NCI-H2196 treated with DMSO at 0.1 percent for 48 hours (cell line): ENCODE results near the gene NPLOC4.
A peak's percentile ranks its signal among the peaks of the same experiment; 100 is the strongest.

Experiments used
- DNase-seq: peaks from one replicate; lab custom pipeline; 2025; ENCODE audit not compliant: unreplicated experiment; lab: John Stamatoyannopoulos, UW

Gene NPLOC4

GRCh38 chr17:81549826-81550225 is 87.1 kb downstream of the NPLOC4 start:
- no peak for DNase-seq

DNA sequence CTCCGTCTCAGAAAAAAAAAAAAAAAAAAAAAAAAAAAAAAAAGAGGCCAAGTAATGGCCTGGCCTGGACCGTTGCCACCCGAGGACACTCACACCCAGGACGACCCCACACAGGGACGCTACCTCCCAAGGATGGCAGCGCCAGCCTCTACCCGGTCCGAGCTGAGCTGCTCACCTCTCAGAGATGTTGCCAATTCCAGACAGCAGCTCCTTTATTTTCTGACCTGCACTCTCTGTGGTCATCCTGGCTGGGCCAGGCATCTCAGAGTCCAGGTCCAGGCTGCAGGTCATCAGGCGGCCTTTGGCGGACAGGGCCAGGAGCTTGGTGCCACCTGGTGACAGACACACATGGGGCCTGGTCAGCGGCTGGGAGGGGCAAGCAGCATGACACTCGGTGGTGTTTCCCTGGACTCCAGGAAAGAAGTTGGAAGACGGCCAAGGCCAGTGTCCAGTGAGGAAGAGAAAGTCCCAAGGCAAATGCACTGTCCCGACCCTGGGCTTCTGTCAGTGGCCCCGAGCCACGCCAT is 87.8 kb downstream of the NPLOC4 start:
- no peak for DNase-seq

GRCh38 chr17:81547614-81547982 is 89.3 kb downstream of the NPLOC4 start:
- no peak for DNase-seq

- no peak for DNase-seq
Observed at GRCh38 chr17:81546906-81547613, 89.9 kb downstream of the NPLOC4 start.

DNA sequence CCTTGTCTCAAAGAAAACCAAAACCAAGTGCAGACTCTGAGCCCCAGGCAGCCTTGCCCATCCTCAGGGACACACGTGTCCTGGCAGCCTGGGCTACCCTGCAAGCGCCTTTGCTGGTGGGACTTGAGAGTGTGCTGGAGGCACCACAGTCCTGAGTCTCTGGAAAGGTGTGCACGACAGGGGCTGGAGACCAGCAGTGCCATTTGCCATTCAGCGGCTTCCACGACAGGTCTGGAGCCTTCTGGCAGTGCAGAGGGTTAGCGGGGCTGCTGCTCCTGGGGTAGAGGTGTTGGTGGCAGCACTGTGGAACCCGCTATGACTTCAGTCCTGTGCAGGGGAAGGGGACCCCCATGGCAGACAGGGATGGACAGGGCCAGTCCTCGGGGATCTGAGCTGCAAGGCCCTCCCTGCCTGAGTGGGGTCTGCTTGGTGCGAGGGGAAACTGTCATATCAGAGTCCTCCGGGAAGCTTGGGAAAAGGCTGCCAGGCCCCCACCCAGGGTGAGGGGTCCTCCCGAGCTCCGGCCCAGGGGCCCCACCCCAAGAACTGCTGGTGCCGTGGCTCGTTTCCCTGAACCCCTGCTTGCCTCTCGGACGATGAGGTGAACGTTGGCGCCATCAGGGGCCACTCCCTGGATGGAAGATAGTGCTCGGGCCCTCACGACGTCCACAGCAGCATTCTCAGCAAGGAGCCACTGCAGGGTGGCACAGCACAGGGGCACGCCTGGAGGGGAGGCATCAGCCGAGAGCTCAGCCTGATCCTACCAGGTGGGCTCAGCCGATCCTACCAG is 91.6 kb downstream of the NPLOC4 start:
- DNase-seq = no peak

GRCh38 chr17:81544281-81544974 is 92.5 kb downstream of the NPLOC4 start:
- no peak for DNase-seq

DNA sequence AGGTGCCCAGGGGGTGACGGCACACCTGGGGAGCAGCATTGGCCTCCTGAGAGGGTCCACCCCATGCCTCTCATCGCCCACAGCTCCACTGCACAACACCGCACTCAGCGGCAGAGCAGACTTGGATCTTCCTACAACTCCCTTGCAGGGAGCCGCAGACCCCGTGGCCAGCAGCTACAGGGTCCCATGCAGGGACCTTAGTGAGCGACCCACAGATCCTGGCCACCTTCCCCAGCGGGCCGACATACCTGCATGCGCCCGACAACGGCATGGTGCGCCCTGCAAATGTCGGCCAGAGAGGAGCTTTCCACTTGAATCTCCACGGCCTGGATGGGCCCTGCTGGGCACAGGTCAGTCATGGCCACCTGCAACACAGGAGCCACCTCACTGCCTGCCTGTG is 93.2 kb downstream of the NPLOC4 start:
- DNase-seq = no peak

DNA sequence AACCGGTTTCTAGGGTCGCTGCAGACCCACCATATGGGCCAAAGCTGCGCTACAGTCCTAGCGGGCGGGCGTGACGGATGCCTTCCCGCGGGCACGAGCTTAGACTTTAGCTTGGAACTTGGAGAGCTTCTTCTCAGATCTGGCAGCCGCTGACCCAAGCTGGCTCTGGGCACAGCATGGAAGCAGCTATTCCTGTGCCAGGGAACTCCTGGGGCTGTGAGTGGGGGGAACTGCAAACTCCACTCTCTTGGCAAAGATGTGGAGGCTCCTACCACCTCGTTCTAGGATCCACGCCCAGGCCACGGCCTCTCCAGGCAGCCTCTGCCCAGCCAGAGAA is 93.6 kb downstream of the NPLOC4 start:
- DNase-seq = no peak

- no peak for DNase-seq
Observed at GRCh38 chr17:81542431-81543338, 94.2 kb downstream of the NPLOC4 start.

- no peak for DNase-seq
Observed at GRCh38 chr17:81541123-81541522, 95.8 kb downstream of the NPLOC4 start.

DNA sequence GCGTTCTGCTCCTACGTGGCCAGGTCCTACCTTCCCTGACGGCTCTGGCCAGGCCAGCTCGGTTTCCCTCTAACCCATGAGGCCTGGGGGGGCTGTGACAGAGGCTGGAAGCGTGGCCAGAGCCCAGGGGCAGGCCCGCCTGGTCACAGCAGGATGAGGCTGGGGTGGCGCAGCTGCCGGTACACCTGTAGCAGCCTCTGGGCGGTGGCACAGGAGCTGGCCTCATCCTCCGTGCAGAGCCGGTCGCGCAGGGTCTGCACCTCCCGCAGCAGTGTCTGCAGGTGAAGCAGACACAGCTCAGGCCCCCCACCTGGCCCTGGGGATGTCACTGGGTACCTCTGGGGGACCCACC is 96.3 kb downstream of the NPLOC4 start:
- no peak for DNase-seq

GRCh38 chr17:81539961-81540675 is 96.8 kb downstream of the NPLOC4 start:
- no peak for DNase-seq

GRCh38 chr17:81539571-81539900 is 97.4 kb downstream of the NPLOC4 start:
- DNase-seq = no peak

DNA sequence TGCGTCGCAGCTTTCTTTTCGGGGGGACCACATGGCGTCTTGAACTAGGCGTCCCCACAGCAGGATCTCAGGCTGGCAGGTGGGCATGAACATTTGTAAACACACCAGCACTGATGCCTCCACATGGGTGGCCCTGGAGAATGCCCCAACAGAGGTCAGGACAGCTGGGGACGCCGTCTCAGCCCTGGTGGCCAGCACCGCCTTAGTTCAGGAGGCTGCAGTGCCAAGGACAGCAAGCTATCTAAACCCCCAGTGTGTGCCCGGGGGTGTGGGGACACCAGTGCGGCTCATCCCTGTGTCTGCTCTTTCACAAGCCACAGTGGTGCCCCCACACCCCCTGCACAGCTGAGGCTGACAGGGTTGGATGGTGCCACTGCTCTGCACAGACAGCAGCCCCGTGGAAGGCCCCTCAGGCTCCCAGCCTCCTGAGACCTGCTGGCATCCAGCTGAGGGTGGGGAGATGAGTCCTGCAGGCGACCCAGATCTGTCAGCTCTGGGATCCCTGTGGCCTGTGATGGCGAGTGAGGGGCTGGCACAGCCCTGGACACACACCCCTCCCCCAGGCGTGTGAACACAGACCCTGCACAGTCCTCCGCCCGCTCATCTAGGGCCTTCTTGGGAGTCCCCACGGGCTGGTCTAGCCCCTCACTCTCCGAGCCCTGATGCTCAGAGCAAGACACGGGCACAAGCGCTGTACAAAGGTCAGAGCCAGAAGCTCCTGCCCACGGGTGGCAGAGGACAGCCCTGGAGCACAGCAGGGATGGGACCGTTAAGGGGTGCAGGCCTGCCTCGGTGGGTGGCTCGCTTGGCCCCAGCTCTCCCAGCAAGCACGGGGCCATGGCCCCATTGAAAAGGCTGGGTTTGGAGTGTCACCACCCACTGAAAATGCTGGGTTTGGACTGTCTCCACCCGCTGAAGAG is 98.0 kb downstream of the NPLOC4 start:
- DNase-seq = no peak

GRCh38 chr17:81537856-81538555 is 98.9 kb downstream of the NPLOC4 start:
- peak; percentile 97 for DNase-seq

- peak; percentile 97 for DNase-seq
Observed at GRCh38 chr17:81537343-81537855, 99.5 kb downstream of the NPLOC4 start.

DNA sequence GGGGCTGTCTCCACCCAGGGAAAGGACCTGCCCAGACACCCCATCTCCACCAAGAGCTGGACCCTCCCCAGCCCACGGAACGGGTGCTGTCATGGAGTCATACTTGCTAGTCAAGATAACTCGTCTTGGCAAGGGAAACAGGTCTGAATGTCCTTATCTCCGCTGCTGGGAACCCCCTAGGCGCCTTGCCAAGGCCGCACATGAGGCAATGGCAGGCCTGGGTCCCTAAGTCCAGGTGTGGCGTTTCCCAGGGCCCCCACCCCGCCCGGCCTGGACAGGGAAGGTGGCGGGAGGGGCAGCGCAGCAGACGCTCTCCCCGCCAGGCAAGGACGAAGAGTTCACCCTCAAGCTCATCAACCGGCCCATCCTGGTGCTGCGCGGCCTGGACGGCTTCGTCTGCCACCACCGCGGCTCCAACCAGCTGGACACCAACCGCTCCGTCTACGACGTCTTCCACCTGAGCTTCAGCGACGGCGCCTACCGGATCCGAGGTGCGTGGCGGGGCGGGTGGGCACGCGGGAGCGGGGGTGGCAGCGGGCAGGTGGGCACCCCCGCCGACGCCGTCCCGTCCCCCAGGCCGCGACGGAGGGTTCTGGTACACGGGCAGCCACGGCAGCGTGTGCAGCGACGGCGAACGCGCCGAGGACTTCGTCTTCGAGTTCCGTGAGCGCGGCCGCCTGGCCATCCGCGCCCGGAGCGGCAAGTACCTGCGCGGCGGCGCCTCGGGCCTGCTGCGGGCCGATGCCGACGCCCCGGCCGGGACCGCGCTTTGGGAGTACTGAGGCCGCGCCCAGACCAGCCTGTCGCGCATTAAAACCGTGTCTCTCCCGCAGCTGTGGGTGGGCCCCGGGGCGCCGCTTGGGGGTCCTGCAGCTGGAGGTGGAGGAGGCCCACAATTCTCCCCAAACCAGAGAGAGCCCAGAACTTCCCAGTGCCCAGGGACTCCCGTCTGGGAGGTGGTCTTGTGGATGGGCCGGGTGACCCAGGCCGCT is 100.3 kb downstream of the NPLOC4 start:
- no peak for DNase-seq
